Measurements from ENCODE around the gene ITGAX. TPM values are rescaled to one million over a fixed set of nuclear protein-coding genes. Genes with fewer than 3 reads are reported as not detected.
"Not testable (repeated sequence)": the region's sequence is repeated elsewhere in the genome, so short reads cannot be mapped to it uniquely, and the experiment has no call there.

Gene ITGAX
- total RNA-seq (ENCODE audit: unreplicated experiment) = not detected
- long read RNA-seq = 0 reads

DNA sequence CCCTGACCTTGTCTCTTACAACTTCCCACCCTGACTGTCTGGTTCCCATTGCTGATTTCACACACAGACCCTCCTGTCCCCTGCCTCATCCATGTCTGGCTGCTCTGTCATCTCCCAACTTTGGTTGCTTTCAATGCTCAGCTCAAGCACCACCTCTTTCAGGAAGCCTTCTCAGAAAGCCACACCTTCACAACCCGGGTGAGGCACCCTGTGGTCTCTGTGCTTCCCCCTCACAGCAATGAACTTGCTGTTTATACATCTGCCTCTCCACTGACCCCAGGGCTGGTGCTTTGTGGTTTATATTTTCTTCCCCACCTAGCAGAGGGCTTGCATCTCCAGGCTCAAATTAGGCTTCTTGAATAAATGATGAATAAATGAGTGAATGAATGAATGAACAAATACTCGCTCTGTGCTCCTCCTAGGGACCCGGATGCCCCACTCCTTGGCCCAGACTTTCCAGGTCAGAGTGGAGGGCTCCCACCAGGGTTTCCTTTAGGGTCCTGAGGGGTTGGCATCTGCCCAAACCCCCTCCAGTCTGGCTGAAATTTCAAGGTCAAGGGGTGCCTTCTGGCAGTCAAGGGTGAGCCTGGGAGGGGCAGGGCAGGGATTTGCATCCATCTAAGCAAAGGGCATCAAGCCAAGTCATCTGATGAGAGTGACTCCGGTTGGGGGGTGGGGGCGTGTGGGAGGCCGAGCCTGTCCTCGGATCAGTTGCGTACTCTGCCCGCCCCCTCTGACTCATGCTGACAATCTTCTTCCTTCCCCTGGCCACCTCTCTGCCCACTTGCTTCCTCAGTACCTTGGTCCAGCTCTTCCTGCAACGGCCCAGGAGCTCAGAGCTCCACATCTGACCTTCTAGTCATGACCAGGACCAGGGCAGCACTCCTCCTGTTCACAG, at the start of gene ITGAX:
ITGAX (plus strand) TSS at position 783 of the 898 bp plus-strand sequence; CDS start at position 862, 79 bp downstream.
- peaks cover 8% of the 10 kb centered on the region for H3K27me3 Mint-ChIP-seq (ENCODE audit: unreplicated experiment)
- H3K36me3 Mint-ChIP-seq (ENCODE audit: unreplicated experiment) = peaks cover 4% of the 10 kb centered on the region
- no peaks in the 10 kb centered on the region for H3K4me1 Mint-ChIP-seq (ENCODE audit: low read depth, unreplicated experiment)
- H3K9me3 Mint-ChIP-seq (ENCODE audit: unreplicated experiment) = peaks cover 4% of the 10 kb centered on the region
- TF ChIP-seq, protein P1, sequence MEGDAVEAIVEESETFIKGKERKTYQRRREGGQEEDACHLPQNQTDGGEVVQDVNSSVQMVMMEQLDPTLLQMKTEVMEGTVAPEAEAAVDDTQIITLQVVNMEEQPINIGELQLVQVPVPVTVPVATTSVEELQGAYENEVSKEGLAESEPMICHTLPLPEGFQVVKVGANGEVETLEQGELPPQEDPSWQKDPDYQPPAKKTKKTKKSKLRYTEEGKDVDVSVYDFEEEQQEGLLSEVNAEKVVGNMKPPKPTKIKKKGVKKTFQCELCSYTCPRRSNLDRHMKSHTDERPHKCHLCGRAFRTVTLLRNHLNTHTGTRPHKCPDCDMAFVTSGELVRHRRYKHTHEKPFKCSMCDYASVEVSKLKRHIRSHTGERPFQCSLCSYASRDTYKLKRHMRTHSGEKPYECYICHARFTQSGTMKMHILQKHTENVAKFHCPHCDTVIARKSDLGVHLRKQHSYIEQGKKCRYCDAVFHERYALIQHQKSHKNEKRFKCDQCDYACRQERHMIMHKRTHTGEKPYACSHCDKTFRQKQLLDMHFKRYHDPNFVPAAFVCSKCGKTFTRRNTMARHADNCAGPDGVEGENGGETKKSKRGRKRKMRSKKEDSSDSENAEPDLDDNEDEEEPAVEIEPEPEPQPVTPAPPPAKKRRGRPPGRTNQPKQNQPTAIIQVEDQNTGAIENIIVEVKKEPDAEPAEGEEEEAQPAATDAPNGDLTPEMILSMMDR (IDR thresholded peaks at IDR 0.05; ENCODE audit: partially characterized antibody, unreplicated experiment) = no peak
- DNase-seq = no peak
- no peak within 1 kb of the TSS for H3K27ac Mint-ChIP-seq (ENCODE audit: unreplicated experiment)
- no peak within 1 kb of the TSS for H3K4me3 Mint-ChIP-seq (ENCODE audit: unreplicated experiment)

DNA sequence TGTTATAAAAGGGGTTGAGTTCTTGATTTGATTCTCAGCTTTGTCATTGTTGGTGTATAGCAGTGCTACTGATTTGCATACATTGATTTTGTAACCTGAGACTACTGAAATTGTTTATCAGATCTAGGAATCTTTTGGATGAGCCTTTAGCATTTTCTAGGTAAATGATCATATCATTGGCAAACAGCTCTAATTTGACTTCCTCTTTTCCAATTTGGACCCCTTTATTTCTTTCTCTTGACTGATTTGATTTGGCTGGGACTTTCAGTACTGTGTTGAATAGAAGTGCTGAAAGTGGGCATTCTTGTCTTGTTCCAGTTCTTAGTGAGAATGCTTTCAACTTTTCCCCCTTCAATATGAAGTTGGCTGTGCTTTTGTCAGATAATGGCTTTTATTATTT, 49.8 kb upstream of the ITGAX start:
- H3K27ac Mint-ChIP-seq (ENCODE audit: unreplicated experiment) = no peak overlapping the region
- H3K4me1 Mint-ChIP-seq (ENCODE audit: low read depth, unreplicated experiment) = no peaks in the 10 kb centered on the region
- H3K9me3 Mint-ChIP-seq (ENCODE audit: unreplicated experiment) = no peaks in the 10 kb centered on the region
- no peaks in the 10 kb centered on the region for H3K36me3 Mint-ChIP-seq (ENCODE audit: unreplicated experiment)
- H3K27me3 Mint-ChIP-seq (ENCODE audit: unreplicated experiment) = no peaks in the 10 kb centered on the region
- TF ChIP-seq, protein P1 (IDR thresholded peaks at IDR 0.05; ENCODE audit: partially characterized antibody, unreplicated experiment) = no peak
- DNase-seq = no peak
- no peak overlapping the region for H3K4me3 Mint-ChIP-seq (ENCODE audit: unreplicated experiment)

DNA sequence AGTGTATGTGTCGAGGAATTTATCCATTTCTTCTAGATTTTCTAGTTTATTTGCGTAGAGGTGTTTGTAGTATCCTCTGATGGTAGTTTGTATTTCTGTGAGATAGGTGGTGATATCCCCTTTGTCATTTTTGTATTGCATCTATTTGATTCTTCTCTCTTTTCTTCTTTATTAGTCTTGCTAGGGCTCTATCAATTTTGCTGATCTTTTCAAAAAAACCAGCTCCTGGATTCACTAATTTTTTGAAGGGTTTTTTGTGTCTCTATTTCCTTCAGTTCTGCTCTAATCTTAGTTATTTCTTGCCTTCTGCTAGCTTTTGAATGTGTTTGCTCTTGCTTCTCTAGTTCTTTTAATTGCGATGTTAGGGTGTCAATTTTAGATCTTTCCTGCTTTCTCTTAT, 46.6 kb upstream of the ITGAX start:
- H3K4me1 Mint-ChIP-seq (ENCODE audit: low read depth, unreplicated experiment); H3K27me3 Mint-ChIP-seq (ENCODE audit: unreplicated experiment); H3K36me3 Mint-ChIP-seq (ENCODE audit: unreplicated experiment): not testable (repeated sequence)

DNA sequence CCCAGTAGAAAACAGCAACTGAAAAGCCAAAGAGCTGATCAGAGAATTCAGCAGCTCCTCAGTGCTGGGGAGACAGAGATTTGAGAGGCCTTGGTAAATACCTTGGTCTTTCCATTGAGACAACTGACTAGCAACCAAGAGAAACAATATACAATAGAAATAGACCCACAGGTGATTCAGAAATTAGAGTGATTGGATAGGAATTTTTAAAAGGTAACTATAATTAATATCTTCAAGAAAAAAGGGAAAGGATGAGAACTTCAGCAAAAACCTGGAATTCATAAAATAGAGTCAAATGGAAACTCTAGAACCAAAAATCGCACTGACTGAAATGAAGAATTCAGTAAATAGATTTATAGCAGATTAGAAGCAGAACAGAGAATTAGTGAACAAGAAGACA, 32.5 kb upstream of the ITGAX start:
- H3K4me3 Mint-ChIP-seq (ENCODE audit: unreplicated experiment) = no peak overlapping the region
- no peak overlapping the region for H3K27ac Mint-ChIP-seq (ENCODE audit: unreplicated experiment)
- no peaks in the 10 kb centered on the region for H3K4me1 Mint-ChIP-seq (ENCODE audit: low read depth, unreplicated experiment)
- peaks cover 5% of the 10 kb centered on the region for H3K36me3 Mint-ChIP-seq (ENCODE audit: unreplicated experiment)
- DNase-seq = no peak
- TF ChIP-seq, protein P1 (IDR thresholded peaks at IDR 0.05; ENCODE audit: partially characterized antibody, unreplicated experiment) = no peak
- H3K9me3 Mint-ChIP-seq (ENCODE audit: unreplicated experiment) = peaks cover under 1% of the 10 kb centered on the region
- no peaks in the 10 kb centered on the region for H3K27me3 Mint-ChIP-seq (ENCODE audit: unreplicated experiment)

More for the DNA sequence above, 46.6 kb upstream of the ITGAX start:
- not testable (repeated sequence) for H3K9me3 Mint-ChIP-seq (ENCODE audit: unreplicated experiment); DNase-seq; H3K4me3 Mint-ChIP-seq (ENCODE audit: unreplicated experiment); H3K27ac Mint-ChIP-seq (ENCODE audit: unreplicated experiment)

DNA sequence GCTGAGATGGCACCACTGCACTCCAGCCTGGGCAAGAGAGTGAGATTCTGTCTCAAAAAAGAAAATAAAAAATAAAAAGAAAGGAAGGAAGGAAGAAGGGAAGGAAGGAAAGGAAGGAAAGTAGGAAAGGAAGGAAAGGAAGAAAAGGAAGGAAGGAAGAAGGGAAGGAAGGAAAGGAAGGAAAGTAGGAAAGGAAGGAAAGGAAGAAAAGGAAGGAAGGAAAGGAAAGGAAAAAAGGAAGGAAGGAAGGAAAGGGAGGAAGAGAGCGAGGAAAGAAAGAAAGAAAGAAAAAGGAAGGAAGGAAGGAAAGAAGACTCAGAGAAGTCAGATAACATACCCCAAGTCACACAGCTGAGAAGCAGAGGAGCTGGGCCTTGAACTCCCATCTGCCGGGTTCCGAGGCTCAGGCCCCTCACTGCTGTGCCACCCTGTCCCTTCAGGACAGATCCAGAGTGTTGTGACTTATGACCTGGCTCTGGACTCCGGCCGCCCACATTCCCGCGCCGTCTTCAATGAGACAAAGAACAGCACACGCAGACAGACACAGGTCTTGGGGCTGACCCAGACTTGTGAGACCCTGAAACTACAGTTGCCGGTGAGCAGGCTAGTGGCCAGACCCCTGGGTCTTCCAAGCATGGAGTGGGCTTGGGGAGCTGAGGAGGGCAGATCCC, 30.9 kb upstream of the ITGAX start:
- no peak overlapping the region for H3K4me3 Mint-ChIP-seq (ENCODE audit: unreplicated experiment)
- TF ChIP-seq, protein P1 (IDR thresholded peaks at IDR 0.05; ENCODE audit: partially characterized antibody, unreplicated experiment) = no peak
- DNase-seq = no peak
- peaks cover 2% of the 10 kb centered on the region for H3K9me3 Mint-ChIP-seq (ENCODE audit: unreplicated experiment)
- H3K4me1 Mint-ChIP-seq (ENCODE audit: low read depth, unreplicated experiment) = no peaks in the 10 kb centered on the region
- H3K27ac Mint-ChIP-seq (ENCODE audit: unreplicated experiment) = no peak overlapping the region
- peaks cover 5% of the 10 kb centered on the region for H3K36me3 Mint-ChIP-seq (ENCODE audit: unreplicated experiment)
- H3K27me3 Mint-ChIP-seq (ENCODE audit: unreplicated experiment) = peaks cover 2% of the 10 kb centered on the region

Data from glutamatergic neuron (in vitro differentiated cells).